GM12891 (cell line): Measurements from ENCODE around the gene PTPRN2.
"Not testable (repeated sequence)": the region's sequence is repeated elsewhere in the genome, so short reads cannot be mapped to it uniquely, and the experiment has no call there.

Experiments
- DNase-seq: peaks from one replicate; pipeline ENCODE4 v3.0.0; 2011; ENCODE audit warnings: low spot score; ENCODE audit not compliant: insufficient read length
- FAIRE-seq: peaks from 2 replicates; lab custom pipeline; 2011; peaks lifted over from hg19 to GRCh38; lab: Jason Lieb, UNC
- PAX5 ChIP-seq: IDR thresholded peaks from 2 replicates; pipeline ENCODE4 v1.6.1; 2011; ENCODE audit warnings: low read length, moderate library complexity, mild to moderate bottlenecking; ENCODE audit not compliant: insufficient read depth, severe bottlenecking
- POLR2A ChIP-seq: IDR thresholded peaks from 2 replicates; pipeline ENCODE4 v1.6.1; 2011; ENCODE audit warnings: low read depth, low read length, control low read depth
- POLR2AphosphoS5 ChIP-seq: IDR thresholded peaks from 2 replicates; pipeline ENCODE4 v1.6.1; 2011; ENCODE audit warnings: low read depth, low read length, control low read depth
- POU2F2 ChIP-seq: IDR thresholded peaks from 2 replicates; pipeline ENCODE4 v1.6.1; 2011; ENCODE audit warnings: low read depth, mild to moderate bottlenecking, control low read depth, low read length, moderate library complexity
- SPI1 ChIP-seq: IDR thresholded peaks from 2 replicates; pipeline ENCODE4 v1.6.1; 2011; ENCODE audit warnings: low read depth, low read length, control low read depth
- TAF1 ChIP-seq: IDR thresholded peaks from 2 replicates; pipeline ENCODE4 v1.6.1; 2011; ENCODE audit warnings: low read depth, low read length, control low read depth

The PTPRN2 gene

DNA sequence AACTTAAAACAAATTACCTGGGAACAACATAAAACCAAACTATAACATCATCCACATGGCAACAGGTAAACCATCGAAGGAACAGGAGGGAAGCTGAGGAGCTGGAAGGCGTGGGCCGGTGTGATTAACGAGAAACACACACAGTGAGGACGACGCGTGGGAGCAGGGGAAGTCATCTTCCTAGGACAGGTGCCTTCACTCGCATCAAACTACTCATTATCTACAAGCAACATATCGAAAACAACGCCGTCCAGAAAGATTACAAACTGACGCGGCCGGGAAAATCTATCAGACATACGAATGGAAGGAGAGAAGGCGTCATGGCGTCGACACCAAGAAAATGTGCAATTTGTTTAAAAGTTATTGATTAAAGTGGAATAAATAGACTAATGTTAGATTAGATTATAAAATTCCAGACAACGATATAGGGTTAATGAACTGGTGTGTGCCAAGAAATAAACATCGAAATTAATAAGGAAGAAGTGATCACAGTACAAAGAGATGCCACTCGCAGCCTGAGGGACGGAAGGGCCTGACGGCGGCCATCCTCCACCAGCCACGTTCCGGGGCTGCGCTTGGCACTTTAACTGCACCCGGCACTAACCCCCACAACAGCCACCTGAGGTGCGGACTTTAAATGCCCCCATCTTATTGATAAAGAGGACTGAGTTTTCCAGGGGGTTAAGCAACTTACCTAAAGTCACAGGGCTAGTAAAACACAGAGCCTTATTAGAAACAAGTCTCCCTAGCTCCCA lies 669.1 kb downstream of the PTPRN2 start:
- no peak for TF ChIP-seq PAX5
- no peak for TF ChIP-seq POLR2A
- no peak for TF ChIP-seq POLR2AphosphoS5
- TF ChIP-seq SPI1 = no peak
- TF ChIP-seq TAF1 = no peak
- no peak for DNase-seq
- no peak for FAIRE-seq

DNA sequence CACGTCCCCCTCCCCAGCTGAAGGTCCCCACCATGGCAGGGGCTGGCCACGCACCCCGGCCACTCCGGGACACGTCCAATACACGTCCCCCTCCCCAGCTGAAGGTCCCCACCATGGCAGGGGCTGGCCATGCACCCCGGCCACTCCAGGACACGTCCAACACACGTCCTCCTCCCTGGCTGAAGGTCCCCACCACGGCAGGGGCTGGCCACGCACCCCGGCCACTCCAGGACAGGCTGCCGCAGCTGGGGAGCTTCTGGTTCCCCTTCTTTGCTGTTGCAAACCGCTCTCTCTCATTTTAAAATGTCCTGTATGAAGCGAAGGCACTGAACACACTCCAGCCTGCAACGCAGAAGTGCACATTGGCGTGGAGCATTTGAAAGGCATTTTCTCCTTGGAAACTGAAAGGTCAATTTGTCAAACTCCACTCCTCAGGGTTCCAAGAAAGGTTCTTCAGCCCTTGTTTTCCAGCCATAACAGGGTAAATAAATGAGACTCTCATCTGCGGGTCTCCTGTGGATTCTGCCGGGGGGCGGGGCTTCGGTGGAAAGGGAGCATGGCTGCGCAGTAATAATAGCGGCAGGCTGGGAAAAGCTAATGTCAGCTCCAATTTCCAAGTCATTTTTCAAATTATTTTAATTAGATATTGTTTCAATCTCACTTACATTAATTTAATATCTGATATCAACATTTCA lies 670.5 kb downstream of the PTPRN2 start:
- DNase-seq (no peak), FAIRE-seq (no peak)
- TF ChIP-seq POLR2A (no peak), TAF1 (no peak), POLR2AphosphoS5 (no peak), PAX5 (no peak), POU2F2 (no peak), SPI1 (no peak)

- FAIRE-seq (no peak), DNase-seq (no peak)
- no peak for TF ChIP-seq POU2F2
- no peak for TF ChIP-seq PAX5
- TF ChIP-seq POLR2AphosphoS5 = no peak
- no peak for TF ChIP-seq SPI1
- TF ChIP-seq TAF1 = no peak
- no peak for TF ChIP-seq POLR2A
Observed at GRCh38 chr7:157910446-157910845, 677.2 kb downstream of the PTPRN2 start.

GRCh38 chr7:157910045-157910444 lies 677.6 kb downstream of the PTPRN2 start:
- FAIRE-seq, DNase-seq: not testable (repeated sequence)

DNA sequence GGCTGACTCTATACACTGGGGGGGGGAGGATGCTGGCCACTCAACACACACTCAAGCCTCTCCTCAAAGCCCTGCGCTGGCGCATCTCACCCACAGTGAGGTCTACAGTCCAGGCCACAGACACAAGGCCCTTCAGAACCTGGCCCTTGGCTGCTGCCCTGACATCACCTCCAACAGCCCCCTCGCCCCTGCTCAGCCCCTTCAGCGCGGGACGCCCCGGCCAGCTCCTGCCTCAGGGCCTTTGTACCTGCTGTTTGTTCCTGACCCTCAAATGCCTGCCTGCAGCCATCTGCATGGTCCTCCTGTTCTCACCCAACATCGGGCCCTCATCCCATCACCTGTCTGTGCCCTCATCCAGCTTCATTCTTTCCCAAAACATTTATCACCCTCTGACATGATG lies 678.3 kb downstream of the PTPRN2 start:
- no peak for DNase-seq
- TF ChIP-seq POLR2AphosphoS5 = no peak
- no peak for FAIRE-seq

- no peak for DNase-seq
Observed at GRCh38 chr7:157908006-157908782, 679.4 kb downstream of the PTPRN2 start.

DNA sequence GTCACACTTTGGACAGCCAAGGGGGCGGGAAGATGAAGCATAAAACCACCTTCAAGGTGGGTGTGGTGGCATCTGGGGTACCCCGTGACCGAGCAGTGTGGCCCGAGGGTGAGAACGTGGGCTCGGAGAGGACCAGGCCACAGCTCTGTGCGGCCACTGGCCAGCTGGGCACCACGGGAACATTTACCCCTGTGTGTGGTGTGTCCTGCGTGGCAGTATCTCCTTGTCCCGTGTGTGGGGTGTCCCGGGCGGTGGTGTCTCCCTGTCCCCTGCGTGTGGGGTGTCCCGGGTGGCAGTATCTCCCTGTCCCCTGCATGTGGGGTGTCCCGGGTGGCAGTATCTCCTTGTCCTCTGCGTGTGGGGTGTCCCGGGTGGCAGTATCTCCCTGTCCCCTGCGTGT lies 680.5 kb downstream of the PTPRN2 start:
- no peak for TF ChIP-seq POLR2A
- TF ChIP-seq SPI1 = no peak
- TF ChIP-seq POLR2AphosphoS5 = no peak
- no peak for TF ChIP-seq TAF1
- no peak for TF ChIP-seq PAX5
- no peak for TF ChIP-seq POU2F2
- FAIRE-seq (no peak), DNase-seq (no peak)

More at GRCh38 chr7:157908006-157908782, 679.4 kb downstream of the PTPRN2 start:
- TF ChIP-seq POLR2A (no peak), POU2F2 (no peak), POLR2AphosphoS5 (no peak)
- no peak for FAIRE-seq

GRCh38 chr7:157906583-157906982 lies 681.0 kb downstream of the PTPRN2 start:
- FAIRE-seq = no peak
- no peak for DNase-seq
- TF ChIP-seq POLR2A (no peak), POLR2AphosphoS5 (no peak), TAF1 (no peak), POU2F2 (no peak), PAX5 (no peak), SPI1 (no peak)

GRCh38 chr7:157905651-157906461 lies 681.8 kb downstream of the PTPRN2 start:
- FAIRE-seq (no peak), DNase-seq (no peak)
- TF ChIP-seq PAX5 = no peak
- no peak for TF ChIP-seq SPI1
- no peak for TF ChIP-seq POU2F2
- TF ChIP-seq POLR2AphosphoS5 = no peak
- no peak for TF ChIP-seq POLR2A
- TF ChIP-seq TAF1 = no peak
